ENCODE data around the gene MAL.

- TF ChIP-seq POLR2AphosphoS5 (IDR thresholded peaks at IDR 0.05; ENCODE audit: low read depth, low read length) (no peak), TAF1 (IDR thresholded peaks at IDR 0.05; ENCODE audit: borderline replicate concordance, insufficient read depth, low read length) (no peak), REST (IDR thresholded peaks at IDR 0.05; ENCODE audit: insufficient read depth in 1 of 2, low read depth in 2 of 2, low read length in 2 of 2) (no peak)
Measured at GRCh38 chr2:95008996-95009395, 16.5 kb upstream of the MAL start.
